ENCODE measurements around the gene EPHB6.

DNA sequence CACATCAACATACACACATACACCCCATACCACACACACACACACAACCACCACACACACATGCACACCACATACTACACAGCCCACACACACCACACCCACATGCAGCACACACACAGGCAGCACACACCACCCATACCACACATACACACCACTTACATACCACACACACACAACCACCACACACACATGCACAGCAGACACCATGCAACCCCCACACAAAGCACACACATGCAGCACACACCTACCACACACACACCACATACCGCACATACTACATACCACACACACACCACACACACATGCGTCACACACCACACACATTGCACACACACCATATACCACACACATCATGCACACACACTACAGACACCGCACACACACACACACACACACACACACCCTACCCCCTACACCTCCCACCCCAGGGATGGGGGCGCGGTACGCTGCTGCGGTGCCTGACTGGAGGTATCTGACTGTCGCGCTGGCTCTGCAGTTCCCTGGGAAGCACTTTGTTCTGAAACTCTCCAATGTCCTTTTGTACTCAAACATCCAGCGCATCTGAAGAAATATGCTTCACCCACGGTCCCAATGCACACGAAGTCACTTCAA is 36.1 kb downstream of the EPHB6 start:
- TF ChIP-seq, protein P1, sequence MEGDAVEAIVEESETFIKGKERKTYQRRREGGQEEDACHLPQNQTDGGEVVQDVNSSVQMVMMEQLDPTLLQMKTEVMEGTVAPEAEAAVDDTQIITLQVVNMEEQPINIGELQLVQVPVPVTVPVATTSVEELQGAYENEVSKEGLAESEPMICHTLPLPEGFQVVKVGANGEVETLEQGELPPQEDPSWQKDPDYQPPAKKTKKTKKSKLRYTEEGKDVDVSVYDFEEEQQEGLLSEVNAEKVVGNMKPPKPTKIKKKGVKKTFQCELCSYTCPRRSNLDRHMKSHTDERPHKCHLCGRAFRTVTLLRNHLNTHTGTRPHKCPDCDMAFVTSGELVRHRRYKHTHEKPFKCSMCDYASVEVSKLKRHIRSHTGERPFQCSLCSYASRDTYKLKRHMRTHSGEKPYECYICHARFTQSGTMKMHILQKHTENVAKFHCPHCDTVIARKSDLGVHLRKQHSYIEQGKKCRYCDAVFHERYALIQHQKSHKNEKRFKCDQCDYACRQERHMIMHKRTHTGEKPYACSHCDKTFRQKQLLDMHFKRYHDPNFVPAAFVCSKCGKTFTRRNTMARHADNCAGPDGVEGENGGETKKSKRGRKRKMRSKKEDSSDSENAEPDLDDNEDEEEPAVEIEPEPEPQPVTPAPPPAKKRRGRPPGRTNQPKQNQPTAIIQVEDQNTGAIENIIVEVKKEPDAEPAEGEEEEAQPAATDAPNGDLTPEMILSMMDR (IDR thresholded peaks at IDR 0.05; ENCODE audit: low read length): no peak
- TF ChIP-seq EZH2 (IDR thresholded peaks at IDR 0.05; ENCODE audit: borderline replicate concordance, low read length): no peak

Measured in OCI-LY1 (cell line).